NOMO-1 (cell line): ENCODE data around the gene CCDC88C.

Source experiments
- DNase-seq, 2 experiments: peaks; one replicate each; lab custom pipeline; 2025; ENCODE audit not compliant: unreplicated experiment in 2 of 2; lab: John Stamatoyannopoulos, UW

The CCDC88C gene

DNA sequence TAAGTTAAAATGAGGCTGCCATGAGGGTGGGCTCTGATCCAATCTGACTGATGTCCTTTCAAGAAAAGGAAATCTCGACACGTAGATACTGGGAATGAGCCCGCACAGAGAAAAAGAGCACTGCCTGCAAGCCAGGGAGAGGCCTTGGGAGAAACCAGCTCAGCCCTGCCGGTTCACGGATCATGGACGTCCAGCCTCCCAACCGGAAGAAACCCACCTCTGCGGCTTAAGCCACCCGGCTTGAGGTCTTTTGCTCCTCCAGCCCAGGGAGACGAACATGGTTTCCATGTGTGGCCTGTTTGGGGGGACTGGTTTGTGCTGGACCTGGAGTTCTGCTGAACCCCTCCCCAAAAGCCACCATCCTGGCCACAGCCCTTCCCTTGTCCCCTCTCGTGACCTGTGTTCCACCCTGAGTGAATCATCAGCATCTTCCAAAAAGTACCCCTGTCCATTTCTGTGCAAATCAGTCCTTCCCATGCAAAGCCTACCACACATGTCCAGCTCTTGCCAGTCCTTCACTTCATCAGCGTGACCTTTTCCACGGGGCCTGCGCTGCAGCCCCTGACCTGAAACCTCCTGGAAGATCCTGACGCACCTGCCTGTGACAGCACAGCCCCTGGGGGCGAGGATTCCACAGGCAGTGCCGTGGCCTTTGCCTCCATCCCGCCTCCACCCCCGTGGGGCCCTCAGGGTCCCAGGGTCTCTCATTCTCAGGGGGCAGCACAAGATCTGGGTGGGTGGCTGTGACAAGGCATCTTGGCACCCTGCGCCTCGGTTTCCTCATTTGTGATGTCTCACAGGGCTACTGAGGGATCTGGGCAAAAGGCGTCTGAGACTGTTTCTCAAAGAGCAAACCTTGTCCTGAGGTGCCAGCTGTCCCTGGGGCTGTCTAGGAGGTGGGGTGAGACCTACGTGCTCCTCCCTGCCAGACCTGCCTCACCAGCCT lies 121.5 kb downstream of the CCDC88C start:
- DNase-seq: no peak

- no peak for DNase-seq
Measured at GRCh38 chr14:91295276-91295845, 122.3 kb downstream of the CCDC88C start.

DNA sequence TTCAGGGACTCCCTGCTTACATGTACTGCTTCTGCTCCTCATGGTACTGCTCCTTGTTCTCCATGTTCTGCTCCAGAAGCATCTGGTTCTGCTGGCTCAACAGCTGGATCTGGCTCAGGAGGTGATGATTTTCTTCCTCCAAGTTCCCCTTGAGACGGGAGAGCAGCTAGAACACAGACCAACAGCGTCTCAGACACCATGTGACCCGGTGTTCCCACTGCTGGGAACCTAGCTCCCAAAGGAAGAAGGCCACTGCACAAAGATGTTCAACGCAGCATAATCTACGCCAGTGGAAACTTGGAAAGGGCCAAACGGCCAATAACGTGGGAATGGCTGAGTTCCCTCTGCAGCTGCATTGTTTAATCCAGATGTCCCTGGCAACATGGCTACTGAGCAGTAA lies 123.5 kb downstream of the CCDC88C start:
- no peak for DNase-seq

- DNase-seq: no peak
Measured at GRCh38 chr14:91293281-91293680, 124.3 kb downstream of the CCDC88C start.

GRCh38 chr14:91292491-91292890 lies 125.1 kb downstream of the CCDC88C start:
- no peak for DNase-seq

GRCh38 chr14:91291786-91292405 lies 125.7 kb downstream of the CCDC88C start:
- no peak for DNase-seq

- no peak for DNase-seq
Measured at GRCh38 chr14:91290986-91291385, 126.6 kb downstream of the CCDC88C start.

DNA sequence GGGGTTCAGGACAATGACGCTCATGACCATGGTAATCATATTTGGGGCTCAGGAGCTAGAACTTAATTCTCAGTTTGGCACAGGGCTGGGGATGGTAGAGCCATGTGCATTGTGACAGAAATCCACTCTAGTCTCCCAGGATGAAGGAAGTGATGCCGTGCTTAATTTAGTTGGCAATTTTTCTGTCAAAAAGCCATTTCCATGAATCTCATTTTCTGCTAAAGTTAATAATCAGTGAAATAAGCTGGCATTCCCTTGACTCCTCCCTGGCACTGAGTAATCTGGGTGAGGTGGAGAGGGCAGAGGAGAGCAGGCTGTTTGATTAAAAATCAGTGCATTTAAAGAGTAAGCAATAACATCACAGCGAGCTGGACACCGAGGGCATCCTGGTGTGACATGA lies 128.2 kb downstream of the CCDC88C start:
- no peak for DNase-seq

GRCh38 chr14:91288876-91289275 lies 128.7 kb downstream of the CCDC88C start:
- no peak for DNase-seq

GRCh38 chr14:91286530-91286937 lies 131.1 kb downstream of the CCDC88C start:
- DNase-seq: peak; percentile 12 to 50

DNA sequence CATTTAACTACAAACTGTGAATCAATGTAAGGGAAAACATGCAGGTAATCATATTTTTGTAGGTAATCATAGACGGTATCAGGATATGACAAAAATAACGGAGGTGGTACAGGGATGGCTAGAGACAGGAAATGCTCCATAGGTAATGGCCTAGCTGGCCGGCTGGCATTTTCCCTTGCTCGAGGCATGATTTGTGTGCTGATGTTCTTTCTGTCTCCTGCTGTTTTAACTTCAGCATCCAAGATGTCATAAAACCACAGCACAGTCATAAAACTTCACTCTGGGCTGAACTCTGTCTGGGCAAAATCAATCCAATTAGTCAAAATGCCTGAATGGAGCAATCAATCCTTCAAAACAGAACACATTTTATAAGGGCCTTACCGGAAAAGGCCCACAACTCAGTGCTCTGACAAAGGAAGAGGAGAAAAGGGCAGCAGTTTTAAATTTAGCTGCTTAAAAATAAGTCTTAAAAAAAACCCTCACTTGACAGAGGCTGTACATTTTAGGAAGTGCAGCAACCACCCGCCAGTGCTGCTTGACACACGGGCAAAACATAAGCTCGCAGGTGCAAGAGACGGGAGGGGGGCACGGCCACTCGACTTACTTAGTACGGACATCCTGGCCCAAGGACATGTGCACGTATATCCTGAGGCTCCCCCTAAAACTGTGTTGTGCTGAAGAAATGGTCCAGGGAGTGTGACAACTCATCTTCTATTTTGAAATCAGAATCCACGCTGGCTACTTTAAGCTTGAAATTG lies 132.7 kb downstream of the CCDC88C start:
- DNase-seq: no peak

GRCh38 chr14:91284146-91284790 lies 133.4 kb downstream of the CCDC88C start:
- DNase-seq: no peak

GRCh38 chr14:91283666-91284065 lies 134.0 kb downstream of the CCDC88C start:
- DNase-seq: no peak

- DNase-seq: no peak
Measured at GRCh38 chr14:91282954-91283645, 134.5 kb downstream of the CCDC88C start.

DNA sequence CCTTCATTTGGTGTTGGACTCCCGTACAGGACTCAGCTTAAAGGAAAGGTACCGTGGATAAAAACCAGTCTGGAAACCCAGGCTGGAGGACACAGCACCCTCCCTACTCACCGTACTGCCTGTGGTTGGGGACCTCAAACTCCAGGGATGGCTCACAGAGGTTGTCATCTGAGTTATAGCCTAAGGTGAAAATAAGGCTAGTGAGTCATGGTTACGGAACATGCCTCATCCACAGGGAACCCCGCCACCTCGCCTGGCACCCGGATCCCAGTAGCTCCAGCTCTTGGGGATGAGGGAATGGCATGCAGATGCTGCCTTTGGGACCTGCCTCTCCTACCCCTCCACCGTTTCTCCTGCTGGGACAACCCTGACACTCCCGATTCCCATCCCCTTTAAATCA lies 136.3 kb downstream of the CCDC88C start:
- DNase-seq: no peak

DNA sequence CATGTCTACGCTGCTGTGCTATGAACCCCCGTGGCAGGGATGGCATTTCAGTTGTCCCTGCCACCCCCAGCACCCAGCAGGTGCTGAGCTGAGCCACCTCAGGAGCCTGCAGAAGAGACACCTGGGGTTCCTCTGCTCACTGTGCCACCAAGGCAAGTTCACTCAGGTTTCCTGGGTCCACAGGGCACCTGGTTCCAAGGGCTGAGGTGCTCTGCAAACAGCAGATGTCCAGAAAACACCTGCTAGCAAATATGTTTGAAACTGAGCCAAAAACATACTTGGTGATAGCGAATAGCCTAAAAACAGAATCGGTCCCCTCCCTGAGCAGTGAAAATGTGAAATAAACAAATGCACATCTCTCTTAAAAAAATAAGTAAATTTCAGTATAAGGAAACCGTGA lies 137.5 kb downstream of the CCDC88C start:
- no peak for DNase-seq

DNA sequence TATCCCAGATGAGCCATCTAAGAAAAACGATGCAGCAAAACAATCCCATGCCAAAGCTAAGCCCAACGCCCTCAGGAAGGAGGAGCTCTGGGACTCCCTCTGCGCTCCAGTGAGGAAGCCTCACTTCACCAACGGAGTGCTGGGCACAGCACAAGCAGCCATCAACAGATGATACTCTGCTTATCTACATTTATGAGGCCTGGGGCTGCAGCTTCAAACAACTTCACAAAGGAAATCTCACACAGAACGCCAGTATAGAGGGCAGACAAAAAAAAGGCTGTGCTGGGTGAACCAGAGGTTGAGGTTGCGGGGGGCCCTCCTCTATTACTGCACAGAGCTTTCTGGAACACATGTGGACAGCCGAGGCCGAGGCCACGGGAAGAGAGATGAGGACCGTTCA lies 138.3 kb downstream of the CCDC88C start:
- no peak for DNase-seq

- no peak for DNase-seq
Measured at GRCh38 chr14:91278383-91278715, 139.3 kb downstream of the CCDC88C start.

DNA sequence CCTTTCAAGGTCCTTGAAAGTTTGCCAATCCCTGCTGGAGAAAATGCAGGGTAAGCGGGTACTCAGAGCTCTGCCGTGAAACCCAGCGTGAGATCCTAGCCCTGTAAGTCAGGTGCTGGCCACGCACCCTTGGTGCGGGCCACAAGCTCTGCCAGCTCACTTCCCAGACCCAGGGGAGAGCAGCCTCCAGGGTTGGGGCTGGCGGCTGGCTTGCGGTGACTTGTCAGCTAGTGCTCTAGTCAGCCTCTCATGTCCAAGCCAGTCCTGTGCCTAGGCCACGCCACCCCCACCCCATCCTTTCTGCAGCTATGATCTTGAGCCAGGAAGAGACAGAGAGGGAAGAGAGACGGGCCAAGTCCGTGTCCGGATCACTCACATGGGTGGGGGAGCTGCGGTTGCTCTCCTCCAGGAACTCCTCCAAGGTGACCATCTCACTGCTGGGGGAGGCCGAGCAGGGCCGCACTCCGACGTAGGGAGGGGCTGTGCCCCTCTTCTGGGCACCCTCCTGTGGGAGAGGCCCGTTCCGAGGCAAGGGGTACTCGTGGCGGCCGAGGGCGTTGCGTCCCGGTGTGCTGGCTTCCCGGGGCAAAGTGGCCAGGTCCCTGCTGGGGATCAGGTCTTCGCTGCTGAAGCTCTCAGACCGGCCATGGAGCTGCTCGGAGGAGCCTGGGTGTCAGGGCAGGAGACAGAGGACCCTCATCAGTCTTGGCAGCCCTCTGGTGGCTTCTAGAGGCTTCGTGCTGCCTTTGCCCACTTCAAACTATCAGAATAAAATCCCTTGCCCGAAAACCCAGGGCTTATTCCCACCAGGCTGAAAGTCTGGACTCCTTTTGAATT lies 139.9 kb downstream of the CCDC88C start:
- DNase-seq: no peak
